Measurements from ENCODE around the gene TENM3.

Gene TENM3

GRCh38 chr4:182799515-182800215 lies 556.5 kb downstream of the TENM3 start:
- DNase-seq (ENCODE audit: extremely low read depth, low read depth), result no peak
- TF ChIP-seq, protein P1, sequence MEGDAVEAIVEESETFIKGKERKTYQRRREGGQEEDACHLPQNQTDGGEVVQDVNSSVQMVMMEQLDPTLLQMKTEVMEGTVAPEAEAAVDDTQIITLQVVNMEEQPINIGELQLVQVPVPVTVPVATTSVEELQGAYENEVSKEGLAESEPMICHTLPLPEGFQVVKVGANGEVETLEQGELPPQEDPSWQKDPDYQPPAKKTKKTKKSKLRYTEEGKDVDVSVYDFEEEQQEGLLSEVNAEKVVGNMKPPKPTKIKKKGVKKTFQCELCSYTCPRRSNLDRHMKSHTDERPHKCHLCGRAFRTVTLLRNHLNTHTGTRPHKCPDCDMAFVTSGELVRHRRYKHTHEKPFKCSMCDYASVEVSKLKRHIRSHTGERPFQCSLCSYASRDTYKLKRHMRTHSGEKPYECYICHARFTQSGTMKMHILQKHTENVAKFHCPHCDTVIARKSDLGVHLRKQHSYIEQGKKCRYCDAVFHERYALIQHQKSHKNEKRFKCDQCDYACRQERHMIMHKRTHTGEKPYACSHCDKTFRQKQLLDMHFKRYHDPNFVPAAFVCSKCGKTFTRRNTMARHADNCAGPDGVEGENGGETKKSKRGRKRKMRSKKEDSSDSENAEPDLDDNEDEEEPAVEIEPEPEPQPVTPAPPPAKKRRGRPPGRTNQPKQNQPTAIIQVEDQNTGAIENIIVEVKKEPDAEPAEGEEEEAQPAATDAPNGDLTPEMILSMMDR (IDR thresholded peaks at IDR 0.05; ENCODE audit: low read depth, low read length), result no peak

GRCh38 chr4:182800216-182800515 lies 557.0 kb downstream of the TENM3 start:
- no peak for DNase-seq (ENCODE audit: extremely low read depth, low read depth)
- TF ChIP-seq, protein P1 (IDR thresholded peaks at IDR 0.05; ENCODE audit: low read depth, low read length), result no peak

DNA sequence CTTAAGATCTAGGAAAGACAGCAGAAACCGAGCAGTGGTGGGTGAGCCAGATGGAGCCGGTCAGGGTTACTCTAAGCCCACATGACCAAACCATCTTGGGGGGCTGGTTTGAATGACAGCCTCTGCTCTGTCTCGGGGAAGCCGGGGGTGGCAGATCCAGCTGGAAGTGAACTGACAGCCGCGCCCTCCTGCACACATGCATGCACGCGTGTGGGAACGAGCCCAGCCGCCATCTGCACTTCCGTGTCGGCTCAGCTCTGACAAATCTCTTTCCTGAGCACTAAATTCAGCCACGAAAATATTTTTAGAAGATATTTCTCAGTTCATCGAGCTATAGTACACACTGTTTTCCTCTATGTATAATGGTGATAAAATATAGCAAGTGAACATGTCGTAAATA lies 558.4 kb downstream of the TENM3 start:
- no peak for DNase-seq (ENCODE audit: extremely low read depth, low read depth)
- TF ChIP-seq, protein P1 (IDR thresholded peaks at IDR 0.05; ENCODE audit: low read depth, low read length), result no peak

DNA sequence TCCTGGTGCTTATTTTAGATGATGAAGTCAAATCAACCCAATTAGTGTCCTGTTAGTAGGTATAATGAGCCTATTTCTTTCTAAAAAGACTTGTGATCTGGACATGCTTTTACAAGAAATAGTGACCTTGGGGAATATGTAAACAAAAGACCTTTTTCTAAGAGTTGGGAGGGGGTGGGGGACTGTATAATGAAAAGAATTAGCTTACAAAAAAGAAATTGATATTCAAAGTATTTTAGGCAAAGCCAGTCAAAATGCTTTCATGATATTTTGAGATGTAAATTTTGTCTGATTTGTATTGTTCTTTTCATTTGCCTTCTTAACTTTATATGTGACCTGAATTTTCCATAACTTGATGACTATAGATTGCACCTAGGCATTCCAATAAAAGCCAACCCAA lies 559.4 kb downstream of the TENM3 start:
- TF ChIP-seq, protein P1 (IDR thresholded peaks at IDR 0.05; ENCODE audit: low read depth, low read length), result no peak
- no peak for DNase-seq (ENCODE audit: extremely low read depth, low read depth)

DNA sequence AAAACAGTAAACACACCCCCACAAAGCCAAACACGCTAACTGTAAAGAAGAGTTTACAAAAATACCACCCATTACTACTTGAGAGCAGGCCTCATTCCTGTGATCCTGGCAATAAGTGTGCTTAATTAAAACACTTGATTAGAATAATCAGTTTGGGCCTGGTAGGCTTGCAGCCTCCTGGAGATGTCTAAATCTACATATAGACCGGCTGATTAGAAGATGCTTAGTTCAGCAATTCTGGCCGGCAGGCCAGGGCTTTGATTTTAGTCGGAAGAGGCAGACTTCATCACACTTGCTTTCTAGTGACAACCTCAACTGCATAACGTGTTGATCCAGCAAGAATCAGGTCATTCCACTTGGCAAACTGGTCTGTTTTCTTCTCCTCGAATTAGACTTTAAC lies 560.0 kb downstream of the TENM3 start:
- TF ChIP-seq, protein P1 (IDR thresholded peaks at IDR 0.05; ENCODE audit: low read depth, low read length), result no peak
- no peak for DNase-seq (ENCODE audit: extremely low read depth, low read depth)

GRCh38 chr4:182804131-182804530 lies 560.9 kb downstream of the TENM3 start:
- TF ChIP-seq, protein P1 (IDR thresholded peaks at IDR 0.05; ENCODE audit: low read depth, low read length), result no peak
- no peak for DNase-seq (ENCODE audit: extremely low read depth, low read depth)

DNA sequence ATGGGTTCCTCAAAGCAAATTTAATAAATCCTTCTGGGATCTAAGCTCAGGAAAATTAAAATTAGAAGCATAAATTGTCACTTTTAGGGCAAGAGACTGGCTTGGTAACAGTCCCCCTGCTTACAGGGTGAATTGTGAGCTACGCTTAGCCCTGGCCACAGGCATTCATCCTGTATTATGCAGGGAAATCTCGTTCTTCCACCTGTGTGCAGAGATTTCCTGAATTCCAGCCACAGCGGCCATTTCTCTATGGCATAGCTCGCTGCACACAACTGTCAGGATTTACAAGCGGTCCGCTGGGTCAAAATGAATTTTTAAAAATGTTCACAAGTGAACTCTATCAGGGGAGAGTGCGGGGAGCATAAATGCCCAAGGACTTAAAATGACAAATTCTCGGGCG lies 562.1 kb downstream of the TENM3 start:
- DNase-seq (ENCODE audit: extremely low read depth, low read depth), result no peak
- TF ChIP-seq, protein P1 (IDR thresholded peaks at IDR 0.05; ENCODE audit: low read depth, low read length), result no peak
